ENCODE measurements around the gene ITGB5. TPM values are rescaled to one million over a fixed set of nuclear protein-coding genes. Genes with fewer than 3 reads are reported as not detected.

The ITGB5 gene
- total and polyA plus RNA-seq, 2 donors (not counting 3 experiments of a cell fraction or from before 2014, with no cell fraction given), result 144 to 170 TPM

DNA sequence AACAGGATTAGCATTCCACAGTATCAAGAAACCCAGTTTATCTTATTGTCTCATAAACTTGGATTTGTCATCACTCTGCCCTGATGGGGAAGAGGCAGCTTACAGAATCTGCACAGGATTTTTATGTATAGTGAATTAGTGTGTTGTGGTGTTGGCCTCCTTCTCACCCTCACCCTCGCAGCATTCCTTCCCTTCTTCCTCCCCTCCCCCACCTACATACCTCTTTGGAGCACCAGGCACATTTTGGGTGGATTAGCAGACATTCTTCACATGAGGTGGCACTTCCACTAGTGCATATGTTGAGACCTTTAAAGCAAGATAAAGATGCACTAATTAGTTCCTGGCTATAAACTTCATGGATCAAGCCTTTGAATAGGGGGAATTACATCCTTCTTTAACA, 13.9 kb downstream of the ITGB5 start:
- no peak for TF ChIP-seq EZH2 (IDR thresholded peaks at IDR 0.05; ENCODE audit: borderline replicate concordance, low read depth, low read length, severe bottlenecking)
- TF ChIP-seq, protein P1, sequence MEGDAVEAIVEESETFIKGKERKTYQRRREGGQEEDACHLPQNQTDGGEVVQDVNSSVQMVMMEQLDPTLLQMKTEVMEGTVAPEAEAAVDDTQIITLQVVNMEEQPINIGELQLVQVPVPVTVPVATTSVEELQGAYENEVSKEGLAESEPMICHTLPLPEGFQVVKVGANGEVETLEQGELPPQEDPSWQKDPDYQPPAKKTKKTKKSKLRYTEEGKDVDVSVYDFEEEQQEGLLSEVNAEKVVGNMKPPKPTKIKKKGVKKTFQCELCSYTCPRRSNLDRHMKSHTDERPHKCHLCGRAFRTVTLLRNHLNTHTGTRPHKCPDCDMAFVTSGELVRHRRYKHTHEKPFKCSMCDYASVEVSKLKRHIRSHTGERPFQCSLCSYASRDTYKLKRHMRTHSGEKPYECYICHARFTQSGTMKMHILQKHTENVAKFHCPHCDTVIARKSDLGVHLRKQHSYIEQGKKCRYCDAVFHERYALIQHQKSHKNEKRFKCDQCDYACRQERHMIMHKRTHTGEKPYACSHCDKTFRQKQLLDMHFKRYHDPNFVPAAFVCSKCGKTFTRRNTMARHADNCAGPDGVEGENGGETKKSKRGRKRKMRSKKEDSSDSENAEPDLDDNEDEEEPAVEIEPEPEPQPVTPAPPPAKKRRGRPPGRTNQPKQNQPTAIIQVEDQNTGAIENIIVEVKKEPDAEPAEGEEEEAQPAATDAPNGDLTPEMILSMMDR (IDR thresholded peaks at IDR 0.05; ENCODE audit: extremely low read depth in 1 of 2, insufficient read depth in 1 of 2, low read depth in 1 of 2, low read length in 2 of 2), result no peak
- TF ChIP-seq MYC (IDR thresholded peaks at IDR 0.05; ENCODE audit: low read depth, low read length), result no peak
- no peak for TF ChIP-seq FOS (IDR thresholded peaks at IDR 0.05; ENCODE audit: borderline replicate concordance, insufficient read depth, low read length)
- no peak for TF ChIP-seq POLR2AphosphoS5 (IDR thresholded peaks at IDR 0.05; ENCODE audit: insufficient read depth, low read depth, low read length)
- no peak for TF ChIP-seq GATA2 (IDR thresholded peaks at IDR 0.05; ENCODE audit: insufficient read depth, insufficient read length, low read depth, low read length)
- no peak for TF ChIP-seq POLR2A (IDR thresholded peaks at IDR 0.05; ENCODE audit: low read depth, low read length)
- TF ChIP-seq, protein P2, sequence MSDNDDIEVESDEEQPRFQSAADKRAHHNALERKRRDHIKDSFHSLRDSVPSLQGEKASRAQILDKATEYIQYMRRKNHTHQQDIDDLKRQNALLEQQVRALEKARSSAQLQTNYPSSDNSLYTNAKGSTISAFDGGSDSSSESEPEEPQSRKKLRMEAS (IDR thresholded peaks at IDR 0.05; ENCODE audit: insufficient read depth, insufficient read length), result no peak
- TF ChIP-seq JUN (IDR thresholded peaks at IDR 0.05; ENCODE audit: borderline replicate concordance, insufficient read depth, insufficient read length, low read depth), result no peak
- Histone ChIP-seq H3K9me3 (replicated peaks; ENCODE audit: control insufficient read depth, insufficient read depth, low read length) (no peaks in the 10 kb centered on the region), H2AFZ (ENCODE audit: low read depth, low read length) (no peak overlapping the region), H3K36me3 (ENCODE audit: control insufficient read depth in 2 of 2, extremely low read depth in 1 of 2, insufficient read depth in 2 of 2, low read length in 2 of 2) (no peaks in the 10 kb centered on the region), H3K4me3 (replicated peaks in 1 of 3; ENCODE audit: insufficient read depth in 1 of 3, low read depth in 1 of 3, low read length in 3 of 3) (no peak overlapping the region), H3K79me2 (ENCODE audit: control insufficient read depth, insufficient read depth, low read length) (peaks cover 13% of the 10 kb centered on the region), H3K4me1 (ENCODE audit: control insufficient read depth, extremely low read depth, insufficient read depth, low read length) (peaks cover 11% of the 10 kb centered on the region), H3K27ac (ENCODE audit: insufficient read depth, low read depth, low read length) (no peak overlapping the region), H3K9ac (replicated peaks; ENCODE audit: extremely low read depth, insufficient read depth, low read length) (no peak overlapping the region), H3K27me3 (ENCODE audit: control insufficient read depth in 2 of 2, insufficient read depth in 2 of 2, low read length in 2 of 2) (no peaks in the 10 kb centered on the region), H3K4me2 (ENCODE audit: insufficient read depth, low read length) (no peak overlapping the region), H3K9me1 (replicated peaks; ENCODE audit: control insufficient read depth, extremely low read depth, insufficient read depth, low read length) (no peaks in the 10 kb centered on the region), H4K20me1 (replicated peaks; ENCODE audit: control insufficient read depth, extremely low read depth, insufficient read depth, low read length) (no peaks in the 10 kb centered on the region)
- no peak for DNase-seq (ENCODE audit: low read depth, low spot score)
- intact Hi-C loops (cut with micrococcal nuclease) (no loop called here), dilution Hi-C loops (cut with MboI; ENCODE audit: extremely low pct_ligation_motif_present, low sequenced_read_pairs) (no loop called here)
- no peak for FAIRE-seq
- POLR2A ChIA-PET, result no interaction called here
- BruUV-seq (replicated peaks), result no TSS peak
- CTCF ChIA-PET, result interaction anchor here (1.5 to 1.6 kb wide), 2 partner anchors 22 to 87 kb away, joined by 4 to 5 read pairs; no protein-coding TSS in a partner anchor

Data from endothelial cell of umbilical vein (primary cell).